HUES48 (cell line): ENCODE measurements around the gene FRMD4A.
A peak's percentile ranks its signal among the peaks of the same experiment; 100 is the strongest.

Experiments used
- H3K27ac ChIP-seq: one replicate; pipeline ENCODE4 v1.7.0; 2013; ENCODE audit warnings: low read depth, low read length, inconsistent platforms
- H3K27me3 ChIP-seq: 2 replicates; pipeline ENCODE4 v1.6.1; 2013; ENCODE audit warnings: mild to moderate bottlenecking, low read length; ENCODE audit not compliant: control insufficient read depth, insufficient read depth
- H3K36me3 ChIP-seq: 2 replicates; pipeline ENCODE4 v1.6.1; 2013; ENCODE audit warnings: low read length; ENCODE audit not compliant: control insufficient read depth, insufficient read depth
- H3K4me1 ChIP-seq: 2 replicates; pipeline ENCODE4 v1.6.1; 2013; ENCODE audit warnings: mild to moderate bottlenecking, low read length; ENCODE audit not compliant: control insufficient read depth, insufficient read depth
- H3K4me3 ChIP-seq: 2 replicates; pipeline ENCODE4 v1.5.1; 2013; ENCODE audit warnings: mild to moderate bottlenecking, low read depth, low read length
- H3K9ac ChIP-seq: 2 replicates; pipeline ENCODE4 v1.6.1; 2013; ENCODE audit warnings: mild to moderate bottlenecking, low read depth, low read length, moderate library complexity
- H3K9me3 ChIP-seq: 2 replicates; pipeline ENCODE4 v1.6.1; 2013; ENCODE audit warnings: low read length; ENCODE audit not compliant: control insufficient read depth, insufficient read depth

The FRMD4A gene

DNA sequence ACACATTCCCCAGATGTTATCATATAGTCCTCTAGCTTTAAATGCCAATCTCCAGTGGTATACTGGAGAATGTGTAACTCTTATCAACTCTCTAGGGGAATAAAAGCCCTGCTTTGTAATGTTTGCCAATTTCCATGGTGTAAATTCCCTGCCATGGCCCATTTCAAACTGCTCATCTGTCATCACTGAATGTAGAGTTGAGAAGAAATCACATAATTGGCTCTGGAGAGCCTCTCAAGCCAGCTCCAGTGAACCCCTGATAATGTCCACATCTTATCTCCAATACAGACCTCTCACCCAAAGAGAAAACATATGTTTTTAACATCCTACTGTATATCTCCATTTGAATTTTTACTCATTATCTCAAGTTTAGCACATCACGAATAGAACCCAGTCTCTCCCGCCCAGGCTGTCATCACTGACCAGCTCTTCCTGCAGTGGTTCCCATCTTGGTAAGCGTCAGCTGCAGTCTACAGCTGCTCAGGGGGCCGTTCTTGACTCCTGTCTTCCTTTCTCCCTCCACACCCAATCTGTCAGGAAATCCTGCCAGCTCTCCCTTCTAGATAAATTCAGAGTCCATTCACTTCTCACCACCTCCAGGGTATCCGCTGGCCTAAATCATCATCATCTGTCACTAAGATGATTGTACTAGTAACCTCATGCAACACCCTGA, 332.4 kb downstream of the FRMD4A start:
- Histone ChIP-seq H3K36me3 (no peaks in the 10 kb centered on the region), H3K4me3 (no peak overlapping the region), H3K4me1 (no peaks in the 10 kb centered on the region), H3K9me3 (no peaks in the 10 kb centered on the region), H3K9ac (no peak overlapping the region), H3K27me3 (no peaks in the 10 kb centered on the region), H3K27ac (no peak overlapping the region)

DNA sequence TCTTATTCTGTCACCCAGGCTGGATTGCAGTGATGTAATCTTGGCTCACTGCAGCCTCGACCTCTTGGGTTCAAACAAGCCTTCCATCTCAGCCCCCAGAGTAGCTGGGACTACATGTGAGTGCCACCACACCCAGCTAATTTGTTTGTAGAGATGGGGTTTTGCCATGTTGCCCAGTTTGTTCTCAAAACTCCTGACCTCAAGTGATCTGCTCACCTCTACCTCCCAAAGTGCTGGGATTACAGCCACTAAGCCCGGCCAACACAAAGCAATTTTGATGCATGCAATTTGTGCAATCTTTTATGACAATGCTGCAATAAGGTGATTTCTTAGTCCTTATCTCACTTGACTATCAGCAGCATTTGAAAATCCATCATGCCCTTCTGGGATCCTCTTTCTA, 333.1 kb downstream of the FRMD4A start:
- H3K4me1 ChIP-seq: no peaks in the 10 kb centered on the region
- H3K9ac ChIP-seq: no peak overlapping the region
- H3K9me3 ChIP-seq: no peaks in the 10 kb centered on the region
- H3K27me3 ChIP-seq: no peaks in the 10 kb centered on the region
- H3K4me3 ChIP-seq: no peak overlapping the region
- no peak overlapping the region for H3K27ac ChIP-seq
- H3K36me3 ChIP-seq: no peaks in the 10 kb centered on the region

DNA sequence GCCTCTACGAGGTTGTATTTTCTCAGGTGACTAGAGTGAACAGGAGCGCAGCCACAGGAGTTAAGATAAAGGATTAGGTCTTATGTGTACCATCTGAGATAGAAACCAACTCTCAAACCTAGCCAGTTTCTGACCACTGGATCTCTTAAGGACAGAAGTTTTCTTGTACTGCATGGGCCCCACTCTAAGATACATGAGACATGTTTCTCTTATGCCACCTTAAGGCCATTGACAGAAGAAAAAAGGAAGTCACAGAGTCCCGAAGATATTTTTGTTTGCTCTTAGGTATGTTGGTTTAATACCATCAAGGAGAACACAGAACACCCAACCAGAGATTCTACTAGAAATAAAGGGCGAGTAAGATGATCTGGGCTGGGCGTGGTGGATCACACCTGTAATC, 335.8 kb downstream of the FRMD4A start:
- H3K27ac ChIP-seq: no peak overlapping the region
- H3K4me1 ChIP-seq: no peaks in the 10 kb centered on the region
- no peak overlapping the region for H3K9ac ChIP-seq
- H3K9me3 ChIP-seq: no peaks in the 10 kb centered on the region
- H3K36me3 ChIP-seq: no peaks in the 10 kb centered on the region
- no peak overlapping the region for H3K4me3 ChIP-seq
- no peaks in the 10 kb centered on the region for H3K27me3 ChIP-seq

DNA sequence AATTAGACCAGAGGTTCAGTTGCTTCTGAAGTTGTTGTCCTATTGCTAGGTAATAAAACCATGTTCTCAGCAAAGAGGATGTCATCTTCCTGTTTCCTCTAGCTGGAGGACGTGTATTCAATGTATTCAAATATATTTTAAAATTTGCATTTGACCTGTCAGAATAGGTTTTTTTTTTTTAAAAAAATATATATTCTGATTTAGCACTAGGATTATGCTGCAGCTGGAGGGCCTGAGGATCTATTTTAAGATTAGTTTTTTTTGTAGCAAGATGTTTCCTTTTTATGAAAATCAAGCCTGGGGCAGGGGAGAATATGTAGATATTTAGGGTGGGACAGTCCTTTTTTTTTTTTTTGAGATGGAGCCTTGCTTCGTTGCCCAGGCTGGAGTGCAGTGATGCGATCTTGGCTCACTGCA, 337.0 kb downstream of the FRMD4A start:
- Histone ChIP-seq H3K27ac (no peak overlapping the region), H3K9me3 (no peaks in the 10 kb centered on the region), H3K9ac (no peak overlapping the region), H3K27me3 (no peaks in the 10 kb centered on the region), H3K4me1 (no peaks in the 10 kb centered on the region), H3K4me3 (no peak overlapping the region), H3K36me3 (no peaks in the 10 kb centered on the region)

DNA sequence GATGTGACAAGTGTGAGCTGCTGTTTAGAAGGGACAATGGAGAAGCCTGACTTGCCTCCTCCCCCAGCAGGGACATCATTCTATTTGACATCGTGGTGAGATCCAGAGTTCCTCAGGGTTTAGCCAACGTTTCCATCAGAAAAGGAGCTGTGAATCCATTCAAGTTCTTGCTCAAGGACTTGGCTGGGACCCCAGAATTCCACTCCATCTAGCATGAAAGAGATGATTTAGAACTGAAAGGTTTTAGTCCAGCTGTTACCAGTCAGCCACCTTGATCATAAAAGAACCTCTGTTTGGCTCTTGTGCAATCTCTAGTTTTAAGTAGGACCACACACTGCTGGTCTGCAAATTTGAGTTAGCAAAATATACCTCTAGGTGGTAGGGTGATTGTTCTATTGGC, 337.6 kb downstream of the FRMD4A start:
- Histone ChIP-seq H3K27ac (no peak overlapping the region), H3K4me1 (no peaks in the 10 kb centered on the region), H3K27me3 (no peaks in the 10 kb centered on the region), H3K4me3 (no peak overlapping the region), H3K9me3 (no peaks in the 10 kb centered on the region), H3K36me3 (no peaks in the 10 kb centered on the region), H3K9ac (no peak overlapping the region)

DNA sequence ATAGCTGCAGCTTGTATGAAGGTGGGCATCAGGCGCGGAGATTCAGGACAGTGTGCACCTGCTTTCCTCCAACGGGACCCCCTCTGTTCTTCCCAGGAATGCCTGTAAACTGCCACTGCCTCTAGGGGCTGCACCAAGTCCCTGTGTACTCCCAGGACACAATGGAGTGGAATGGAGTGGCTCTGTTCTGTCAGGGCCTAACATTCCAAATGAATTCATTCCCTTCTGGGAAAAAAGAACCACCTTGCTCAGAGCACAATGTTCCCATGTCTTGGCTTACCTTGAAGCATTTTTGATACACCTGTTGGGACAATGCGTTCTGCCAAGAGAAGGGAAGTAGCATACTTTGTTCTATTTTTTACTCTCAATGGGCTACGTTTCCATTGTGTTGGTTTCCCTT, 339.4 kb downstream of the FRMD4A start:
- no peak overlapping the region for H3K4me3 ChIP-seq
- H3K27me3 ChIP-seq: no peaks in the 10 kb centered on the region
- no peak overlapping the region for H3K27ac ChIP-seq
- peaks cover 5% of the 10 kb centered on the region; the same call in 1 of the 2 replicates for H3K4me1 ChIP-seq
- no peak overlapping the region for H3K9ac ChIP-seq
- H3K36me3 ChIP-seq: no peaks in the 10 kb centered on the region
- H3K9me3 ChIP-seq: no peaks in the 10 kb centered on the region

DNA sequence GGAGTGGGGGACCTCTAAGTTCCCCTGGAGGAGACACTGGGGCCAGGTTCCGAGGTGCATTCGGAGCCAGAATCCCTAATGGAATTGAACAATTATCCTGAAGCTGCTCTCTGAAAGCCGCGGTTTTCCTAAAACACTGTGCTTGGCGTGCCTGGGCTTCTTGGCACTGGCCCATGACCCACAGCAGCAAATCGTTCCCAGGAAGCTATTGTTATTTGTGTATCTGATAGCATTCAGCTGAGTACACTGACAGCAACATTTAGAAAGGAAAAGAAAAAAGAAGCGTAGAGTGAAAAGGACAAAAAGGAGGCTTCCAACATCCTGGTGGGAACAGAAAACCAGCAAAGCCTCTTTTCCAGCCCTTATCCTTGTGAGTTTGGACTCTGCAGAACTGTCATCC, 339.8 kb downstream of the FRMD4A start:
- Histone ChIP-seq H3K9ac (no peak overlapping the region), H3K27me3 (no peaks in the 10 kb centered on the region), H3K27ac (no peak overlapping the region), H3K4me1 (peaks cover 5% of the 10 kb centered on the region; the same call in 1 of the 2 replicates), H3K36me3 (no peaks in the 10 kb centered on the region), H3K9me3 (no peaks in the 10 kb centered on the region), H3K4me3 (no peak overlapping the region)

DNA sequence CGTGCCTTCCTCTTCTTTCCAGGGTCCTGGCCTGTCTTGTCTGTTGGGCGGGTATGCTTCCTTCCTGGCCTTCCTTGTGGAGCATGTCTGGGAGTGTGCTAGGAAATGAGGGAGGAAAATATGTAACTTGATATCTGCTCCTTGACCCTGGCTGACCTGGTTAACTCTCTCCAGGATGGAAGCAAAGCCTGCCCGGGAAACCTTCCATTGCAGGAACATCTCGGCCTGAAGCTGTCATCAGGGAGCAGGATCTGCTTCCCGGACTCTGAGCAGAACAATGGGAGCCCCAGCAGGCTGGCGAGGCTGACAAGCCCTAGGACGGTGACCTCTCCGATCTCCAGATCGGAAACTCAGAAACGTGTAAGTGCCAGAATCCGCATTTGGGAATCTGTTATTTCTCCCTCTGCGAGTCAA, 340.3 kb downstream of the FRMD4A start:
- H3K9me3 ChIP-seq: no peaks in the 10 kb centered on the region
- no peak overlapping the region for H3K4me3 ChIP-seq
- H3K27me3 ChIP-seq: no peaks in the 10 kb centered on the region
- H3K9ac ChIP-seq: no peak overlapping the region
- H3K36me3 ChIP-seq: no peaks in the 10 kb centered on the region
- H3K27ac ChIP-seq: no peak overlapping the region
- peaks cover 5% of the 10 kb centered on the region; the same call in 1 of the 2 replicates for H3K4me1 ChIP-seq

DNA sequence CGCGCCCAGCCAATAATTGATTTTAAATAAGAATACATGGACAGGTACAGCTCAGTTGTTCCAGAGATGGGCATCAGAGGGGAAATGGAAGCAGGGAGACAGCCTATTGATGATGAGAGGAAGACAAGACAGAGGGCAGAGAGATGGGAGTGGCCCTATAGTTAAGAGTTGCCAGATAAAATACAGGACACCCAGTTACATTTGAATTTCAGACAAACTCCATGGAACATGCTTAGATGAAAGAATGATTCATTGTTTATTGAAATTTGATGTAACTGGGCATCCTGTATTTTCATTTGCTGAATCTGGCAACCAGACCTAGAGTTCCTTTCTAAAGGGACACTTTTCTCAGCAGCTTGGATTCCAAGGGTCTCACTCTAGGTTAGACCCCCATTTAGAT, 341.1 kb downstream of the FRMD4A start:
- no peaks in the 10 kb centered on the region for H3K9me3 ChIP-seq
- H3K4me3 ChIP-seq: no peak overlapping the region
- no peaks in the 10 kb centered on the region for H3K36me3 ChIP-seq
- peaks cover 5% of the 10 kb centered on the region; the same call in 1 of the 2 replicates for H3K4me1 ChIP-seq
- no peak overlapping the region for H3K27ac ChIP-seq
- no peak overlapping the region for H3K9ac ChIP-seq
- H3K27me3 ChIP-seq: no peaks in the 10 kb centered on the region

DNA sequence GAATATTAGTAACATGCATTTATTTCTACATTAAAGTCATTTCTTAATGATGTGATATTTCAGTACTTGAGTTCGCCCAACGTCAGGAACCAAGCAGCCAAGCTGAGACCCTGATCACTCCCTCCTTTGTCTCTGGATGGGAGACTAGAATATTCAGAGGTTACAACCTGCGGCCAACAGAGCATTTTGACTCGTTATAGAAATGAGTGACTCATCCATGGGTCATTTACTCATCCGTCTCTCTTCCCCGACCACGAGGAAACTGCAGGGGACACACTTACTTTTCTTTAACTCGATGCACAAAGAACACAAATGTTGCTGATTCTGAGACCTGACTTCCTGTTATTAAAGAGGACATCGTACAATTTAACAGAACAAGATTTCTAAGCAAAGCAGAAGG, 343.3 kb downstream of the FRMD4A start:
- no peaks in the 10 kb centered on the region for H3K36me3 ChIP-seq
- H3K9me3 ChIP-seq: no peaks in the 10 kb centered on the region
- no peak overlapping the region for H3K9ac ChIP-seq
- H3K27ac ChIP-seq: peak overlapping the region; percentile 44
- no peaks in the 10 kb centered on the region for H3K27me3 ChIP-seq
- H3K4me1 ChIP-seq: peaks cover 5% of the 10 kb centered on the region; the same call in 1 of the 2 replicates
- no peak overlapping the region for H3K4me3 ChIP-seq

DNA sequence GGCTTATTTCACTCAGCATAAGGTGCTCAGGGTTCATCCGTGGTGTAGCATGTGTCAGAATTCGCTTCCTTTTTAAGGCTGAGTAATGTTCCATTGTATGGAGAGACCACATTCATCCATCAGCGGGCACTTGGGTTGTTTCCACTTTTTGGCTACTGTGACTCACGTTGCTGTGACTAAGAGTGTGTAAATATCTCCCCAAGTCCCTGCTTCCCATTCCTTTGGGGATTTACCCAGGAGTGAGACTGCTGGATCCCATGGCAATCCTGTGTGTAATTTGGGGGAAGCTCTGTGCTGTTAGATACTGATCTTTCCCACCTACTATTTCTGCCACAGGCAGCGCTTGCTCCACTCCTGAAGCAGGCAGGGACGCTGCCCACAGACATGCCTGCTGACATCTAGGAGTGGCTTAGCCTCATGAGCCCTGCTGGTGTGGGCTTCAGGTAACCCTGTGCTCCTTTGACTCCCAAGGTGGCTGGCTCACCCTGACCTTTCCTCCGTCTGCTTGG, 346.0 kb downstream of the FRMD4A start:
- Histone ChIP-seq H3K36me3 (no peaks in the 10 kb centered on the region), H3K27me3 (no peaks in the 10 kb centered on the region), H3K27ac (peak overlapping the region; percentile 20), H3K4me3 (no peak overlapping the region), H3K9ac (no peak overlapping the region), H3K4me1 (peaks cover 5% of the 10 kb centered on the region; the same call in 1 of the 2 replicates), H3K9me3 (no peaks in the 10 kb centered on the region)
